ENCODE results near the gene GAP43.

The GAP43 gene

GRCh38 chr3:115699706-115700105, 76.4 kb downstream of the GAP43 start:
- H3K9me3 ChIP-seq (ENCODE audit: control insufficient read depth, insufficient read depth, low read length), result no peaks in the 10 kb centered on the region
- TF ChIP-seq EZH2phosphoT487 (IDR thresholded peaks at IDR 0.05; ENCODE audit: borderline replicate concordance, low read length), result no peak
- TF ChIP-seq CTCF (IDR thresholded peaks at IDR 0.05; ENCODE audit: low read depth, low read length, poor library complexity, severe bottlenecking), result no peak
- H3K4me1 ChIP-seq (ENCODE audit: control insufficient read depth, low read length), result no peaks in the 10 kb centered on the region
- no peak overlapping the region for H3K4me3 ChIP-seq (ENCODE audit: low read length)
- no peaks in the 10 kb centered on the region for H3K79me2 ChIP-seq (ENCODE audit: control insufficient read depth, low read length)
- 0 out of 2 replicates have a peak, but pooled peaks cover 3% of the 10 kb centered on the region for H3K27me3 ChIP-seq (ENCODE audit: control insufficient read depth, low read length)
- no peaks in the 10 kb centered on the region for H3K9me2 ChIP-seq (replicated peaks; ENCODE audit: control insufficient read depth, low read length)
- no peaks in the 10 kb centered on the region for H3K36me3 ChIP-seq (ENCODE audit: control insufficient read depth, low read length)
- no peaks in the 10 kb centered on the region for H4K20me1 ChIP-seq (ENCODE audit: control insufficient read depth, insufficient read depth, low read depth, low read length)
- H3K27ac ChIP-seq (ENCODE audit: low read depth, low read length), result no peak overlapping the region
- no peaks in the 10 kb centered on the region for H3F3A ChIP-seq (ENCODE audit: control insufficient read depth, insufficient read depth)
- no peak overlapping the region for H3K4me2 ChIP-seq (ENCODE audit: low read length)

GRCh38 chr3:115702598-115702997, 79.3 kb downstream of the GAP43 start:
- no peak overlapping the region for H3K27ac ChIP-seq (ENCODE audit: low read depth, low read length)

GRCh38 chr3:115704661-115705338, 81.5 kb downstream of the GAP43 start:
- no peak overlapping the region for H3K4me2 ChIP-seq (ENCODE audit: low read length)
- no peak overlapping the region for H3K27ac ChIP-seq (ENCODE audit: low read depth, low read length)
- H3K36me3 ChIP-seq (ENCODE audit: control insufficient read depth, low read length), result no peaks in the 10 kb centered on the region
- TF ChIP-seq CTCF (IDR thresholded peaks at IDR 0.05; ENCODE audit: low read depth, low read length, poor library complexity, severe bottlenecking), result no peak
- TF ChIP-seq EZH2phosphoT487 (IDR thresholded peaks at IDR 0.05; ENCODE audit: borderline replicate concordance, low read length), result no peak
- H3F3A ChIP-seq (ENCODE audit: control insufficient read depth, insufficient read depth), result no peaks in the 10 kb centered on the region
- H3K9me3 ChIP-seq (ENCODE audit: control insufficient read depth, insufficient read depth, low read length), result no peaks in the 10 kb centered on the region
- no peaks in the 10 kb centered on the region for H3K79me2 ChIP-seq (ENCODE audit: control insufficient read depth, low read length)
- no peaks in the 10 kb centered on the region for H4K20me1 ChIP-seq (ENCODE audit: control insufficient read depth, insufficient read depth, low read depth, low read length)
- H3K27me3 ChIP-seq (ENCODE audit: control insufficient read depth, low read length), result 0 out of 2 replicates have a peak, but pooled peaks cover 3% of the 10 kb centered on the region
- H3K4me1 ChIP-seq (ENCODE audit: control insufficient read depth, low read length), result no peaks in the 10 kb centered on the region
- H3K9me2 ChIP-seq (replicated peaks; ENCODE audit: control insufficient read depth, low read length), result no peaks in the 10 kb centered on the region
- H3K4me3 ChIP-seq (ENCODE audit: low read length), result no peak overlapping the region

More at GRCh38 chr3:115702598-115702997, 79.3 kb downstream of the GAP43 start:
- Histone ChIP-seq H3K27me3 (ENCODE audit: control insufficient read depth, low read length) (0 out of 2 replicates have a peak, but pooled peaks cover 3% of the 10 kb centered on the region), H3K4me3 (ENCODE audit: low read length) (no peak overlapping the region), H3F3A (ENCODE audit: control insufficient read depth, insufficient read depth) (no peaks in the 10 kb centered on the region), H4K20me1 (ENCODE audit: control insufficient read depth, insufficient read depth, low read depth, low read length) (no peaks in the 10 kb centered on the region), H3K36me3 (ENCODE audit: control insufficient read depth, low read length) (no peaks in the 10 kb centered on the region), H3K79me2 (ENCODE audit: control insufficient read depth, low read length) (no peaks in the 10 kb centered on the region), H3K4me2 (ENCODE audit: low read length) (no peak overlapping the region), H3K9me2 (replicated peaks; ENCODE audit: control insufficient read depth, low read length) (no peaks in the 10 kb centered on the region), H3K4me1 (ENCODE audit: control insufficient read depth, low read length) (no peaks in the 10 kb centered on the region), H3K9me3 (ENCODE audit: control insufficient read depth, insufficient read depth, low read length) (no peaks in the 10 kb centered on the region)
- TF ChIP-seq CTCF (IDR thresholded peaks at IDR 0.05; ENCODE audit: low read depth, low read length, poor library complexity, severe bottlenecking), result no peak
- no peak for TF ChIP-seq EZH2phosphoT487 (IDR thresholded peaks at IDR 0.05; ENCODE audit: borderline replicate concordance, low read length)
